Measurements from ENCODE around the gene PCLO.

GRCh38 chr7:83032195-83032594 lies 130.5 kb downstream of the PCLO start:
- TF ChIP-seq POLR2AphosphoS5 (IDR thresholded peaks at IDR 0.05) (no peak), CTCF (IDR thresholded peaks at IDR 0.05) (no peak), POLR2A (IDR thresholded peaks at IDR 0.05) (no peak)
